GM18858 (cell line): ENCODE measurements around the gene DDX46.
"Not testable (repeated sequence)": the region's sequence is repeated elsewhere in the genome, so short reads cannot be mapped to it uniquely, and the experiment has no call there.

ENCODE experiments used
- ATAC-seq: cut with Tn5 transposase; IDR thresholded peaks from one replicate; pipeline ENCODE4 v1.9.1; 2021; ENCODE audit not compliant: unreplicated experiment

The DDX46 gene

GRCh38 chr5:134844252-134844651 is 85.7 kb downstream of the DDX46 start:
- no peak for ATAC-seq

GRCh38 chr5:134845335-134845851 is 86.8 kb downstream of the DDX46 start:
- ATAC-seq, result no peak

- ATAC-seq, result peak; percentile 94
Measured at GRCh38 chr5:134845852-134846640, 87.5 kb downstream of the DDX46 start, which contains the start of gene C5orf24. Gene C5orf24 (plus strand): TSS chr5:134845968. CDS start chr5:134854901, 8,933 bp downstream.

- ATAC-seq, result no peak
Measured at GRCh38 chr5:134846641-134846960, 88.0 kb downstream of the DDX46 start.

- ATAC-seq, result not testable (repeated sequence)
Measured at GRCh38 chr5:134849434-134849933, 90.9 kb downstream of the DDX46 start.

- ATAC-seq, result no peak
Measured at GRCh38 chr5:134851307-134851923, 92.8 kb downstream of the DDX46 start.

GRCh38 chr5:134856465-134856864 is 97.9 kb downstream of the DDX46 start:
- ATAC-seq, result not testable (repeated sequence)

GRCh38 chr5:134857401-134857800 is 98.8 kb downstream of the DDX46 start:
- no peak for ATAC-seq

GRCh38 chr5:134864707-134865106 is 106.1 kb downstream of the DDX46 start:
- ATAC-seq, result no peak

GRCh38 chr5:134873494-134873893 is 114.9 kb downstream of the DDX46 start:
- ATAC-seq, result no peak

GRCh38 chr5:134873987-134874830 is 115.6 kb downstream of the DDX46 start, which contains the start of gene TXNDC15:
Gene TXNDC15 (plus strand): TSS chr5:134874371. CDS start chr5:134874428, 57 bp downstream.
- peak; percentile 57 for ATAC-seq

GRCh38 chr5:134874831-134875655 is 116.5 kb downstream of the DDX46 start:
- ATAC-seq, result no peak

- no peak for ATAC-seq
Measured at GRCh38 chr5:134877159-134877558, 118.6 kb downstream of the DDX46 start.

GRCh38 chr5:134878403-134878802 is 119.8 kb downstream of the DDX46 start:
- ATAC-seq, result no peak

GRCh38 chr5:134879456-134879855 is 120.9 kb downstream of the DDX46 start:
- ATAC-seq, result no peak
